Measurements from ENCODE around the gene NEURL1. TPM values are rescaled to one million over a fixed set of nuclear protein-coding genes. Genes with fewer than 3 reads are reported as not detected.

Gene NEURL1
- total and polyA plus RNA-seq, 12 donors = 0.18 to 12.5 (median 2.3) TPM; not detected in 3

DNA sequence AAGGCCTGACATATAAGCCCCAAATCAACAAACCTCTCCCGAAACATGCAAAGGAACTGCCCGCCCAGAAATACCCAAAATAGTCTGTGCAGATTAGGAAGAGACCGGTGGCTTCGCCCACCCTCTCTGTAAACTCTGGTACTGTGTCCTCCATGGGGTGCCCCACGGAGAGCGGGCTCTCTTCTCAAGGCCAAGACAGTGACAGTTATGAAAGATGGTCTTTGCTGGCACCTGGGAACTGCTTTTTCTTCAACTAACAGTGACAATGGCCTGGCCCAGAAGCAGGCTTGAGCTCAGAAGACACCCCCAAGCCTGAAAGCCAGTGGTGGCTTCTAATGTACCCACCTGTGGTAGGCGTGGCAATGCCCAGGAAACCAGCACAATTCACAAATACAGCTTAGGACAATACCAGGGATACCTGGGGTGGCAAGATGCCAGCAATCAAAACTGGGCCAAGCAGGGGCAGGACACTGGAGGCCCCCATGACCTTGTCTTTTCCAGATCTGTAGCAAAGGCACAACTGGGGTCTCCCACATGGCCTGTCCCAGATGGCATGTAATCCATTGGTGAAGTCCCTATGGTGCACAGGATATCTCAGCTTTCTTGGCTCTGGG is 107.6 kb downstream of the NEURL1 start:
- WGBS, 4 donors = 70 to 79% (median 74%) methylated on average over 6 to 7 of the region's 7 CpGs

DNA sequence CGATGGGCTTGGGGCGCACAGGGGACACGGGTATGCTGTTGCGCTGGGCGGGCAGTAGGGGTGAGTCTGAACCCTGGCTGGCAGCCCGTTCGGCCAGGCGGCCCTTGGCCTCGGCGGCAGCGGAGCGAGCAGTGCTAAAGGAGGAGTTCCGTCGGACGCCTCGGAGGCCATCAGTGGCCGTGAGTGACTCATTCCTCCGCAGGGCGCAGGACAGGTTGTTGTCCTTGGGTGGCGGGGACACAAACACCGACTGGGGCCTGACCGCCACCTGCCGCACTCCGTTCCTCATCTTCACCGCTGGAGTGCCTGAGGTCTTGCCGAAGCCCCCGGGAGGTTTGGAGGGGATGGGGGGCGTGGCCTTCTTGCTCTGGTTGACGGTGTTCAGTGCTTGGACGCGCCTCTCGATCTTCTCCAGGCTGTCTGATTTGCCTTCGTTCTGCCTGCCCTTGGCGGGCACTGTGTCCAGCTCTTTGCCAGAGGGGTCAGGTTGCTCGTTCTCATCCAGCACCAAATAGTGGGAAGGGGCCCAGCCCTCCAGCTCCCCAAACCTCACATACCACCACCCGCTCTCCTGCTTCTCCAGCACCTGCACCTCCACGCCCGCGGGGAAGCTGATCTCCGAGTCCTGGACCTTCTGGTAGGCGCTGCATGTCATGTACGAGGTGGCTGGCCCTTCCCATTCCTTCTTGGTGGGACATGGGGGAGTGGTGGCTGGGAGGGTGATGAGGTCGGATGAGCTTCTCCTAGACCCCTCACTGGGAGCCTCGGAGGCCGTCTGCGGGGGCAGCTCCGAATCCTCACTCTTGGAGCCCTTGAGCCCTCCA is 108.7 kb downstream of the NEURL1 start:
- Histone ChIP-seq H3K9me3 (replicated peaks in 1 of 3) (no peaks in the 10 kb centered on the region), H3K27ac (no peak overlapping the region), H3K27me3 (no peaks in the 10 kb centered on the region), H3K4me3 (no peak overlapping the region), H3K36me3 (replicated peaks in 1 of 2) (peaks cover 0 to 29% of the 10 kb centered on the region in 2 donors), H3K4me1 (replicated peaks in 1 of 2) (no peaks in the 10 kb centered on the region)
- no peak for TF ChIP-seq POLR2A (IDR thresholded peaks at IDR 0.05)
- TF ChIP-seq, protein P1, sequence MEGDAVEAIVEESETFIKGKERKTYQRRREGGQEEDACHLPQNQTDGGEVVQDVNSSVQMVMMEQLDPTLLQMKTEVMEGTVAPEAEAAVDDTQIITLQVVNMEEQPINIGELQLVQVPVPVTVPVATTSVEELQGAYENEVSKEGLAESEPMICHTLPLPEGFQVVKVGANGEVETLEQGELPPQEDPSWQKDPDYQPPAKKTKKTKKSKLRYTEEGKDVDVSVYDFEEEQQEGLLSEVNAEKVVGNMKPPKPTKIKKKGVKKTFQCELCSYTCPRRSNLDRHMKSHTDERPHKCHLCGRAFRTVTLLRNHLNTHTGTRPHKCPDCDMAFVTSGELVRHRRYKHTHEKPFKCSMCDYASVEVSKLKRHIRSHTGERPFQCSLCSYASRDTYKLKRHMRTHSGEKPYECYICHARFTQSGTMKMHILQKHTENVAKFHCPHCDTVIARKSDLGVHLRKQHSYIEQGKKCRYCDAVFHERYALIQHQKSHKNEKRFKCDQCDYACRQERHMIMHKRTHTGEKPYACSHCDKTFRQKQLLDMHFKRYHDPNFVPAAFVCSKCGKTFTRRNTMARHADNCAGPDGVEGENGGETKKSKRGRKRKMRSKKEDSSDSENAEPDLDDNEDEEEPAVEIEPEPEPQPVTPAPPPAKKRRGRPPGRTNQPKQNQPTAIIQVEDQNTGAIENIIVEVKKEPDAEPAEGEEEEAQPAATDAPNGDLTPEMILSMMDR (IDR thresholded peaks at IDR 0.05) = peak in 2 of 6 experiments; percentile 18 to 32
- peak; percentile 58 to 84 (median 77) for DNase-seq
- intact Hi-C loops (cut with DNase I) = no loop called here
- 70 to 79% (median 75%) methylated on average over 33 to 47 of the region's 47 CpGs for WGBS, 4 donors

More for the DNA sequence above, 107.6 kb downstream of the NEURL1 start:
- TF ChIP-seq, protein P1 (IDR thresholded peaks at IDR 0.05) = no peak
- TF ChIP-seq POLR2A (IDR thresholded peaks at IDR 0.05) = no peak
- intact Hi-C loops (cut with DNase I) = no loop called here
- Histone ChIP-seq H3K4me3 (no peak overlapping the region), H3K36me3 (replicated peaks in 1 of 2) (peaks cover 0 to 29% of the 10 kb centered on the region in 2 donors), H3K27me3 (no peaks in the 10 kb centered on the region), H3K4me1 (replicated peaks in 1 of 2) (no peaks in the 10 kb centered on the region), H3K27ac (no peak overlapping the region), H3K9me3 (replicated peaks in 1 of 3) (no peaks in the 10 kb centered on the region)
- no peak for DNase-seq

GRCh38 chr10:103602852-103603155 is 109.3 kb downstream of the NEURL1 start:
- no peak overlapping the region for H3K27ac ChIP-seq
- H3K36me3 ChIP-seq (replicated peaks in 1 of 2) = peaks cover 0 to 29% of the 10 kb centered on the region in 2 donors
- no peaks in the 10 kb centered on the region for H3K27me3 ChIP-seq
- no peak overlapping the region for H3K4me3 ChIP-seq
- intact Hi-C loops (cut with DNase I) = no loop called here
- no peaks in the 10 kb centered on the region for H3K9me3 ChIP-seq (replicated peaks in 1 of 3)
- TF ChIP-seq, protein P1 (IDR thresholded peaks at IDR 0.05) = no peak
- no peak for TF ChIP-seq POLR2A (IDR thresholded peaks at IDR 0.05)
- DNase-seq = no peak
- WGBS, 4 donors = 91 to 94% (median 92%) methylated on average over 12 to 16 of the region's 16 CpGs
- H3K4me1 ChIP-seq (replicated peaks in 1 of 2) = no peaks in the 10 kb centered on the region

- H3K4me1 ChIP-seq (replicated peaks in 1 of 2) = no peaks in the 10 kb centered on the region
Observed at GRCh38 chr10:103603382-103603781, 109.9 kb downstream of the NEURL1 start.

More at GRCh38 chr10:103603382-103603781, 109.9 kb downstream of the NEURL1 start:
- Histone ChIP-seq H3K27ac (no peak overlapping the region), H3K27me3 (no peaks in the 10 kb centered on the region), H3K4me3 (no peak overlapping the region), H3K9me3 (replicated peaks in 1 of 3) (no peaks in the 10 kb centered on the region), H3K36me3 (replicated peaks in 1 of 2) (peaks cover 0 to 29% of the 10 kb centered on the region in 2 donors)
- WGBS, 4 donors = 94 to 100% (median 98%) methylated on average over 7 to 23 of the region's 23 CpGs
- no peak for DNase-seq
- intact Hi-C loops (cut with DNase I) = no loop called here
- no peak for TF ChIP-seq POLR2A (IDR thresholded peaks at IDR 0.05)
- TF ChIP-seq, protein P1 (IDR thresholded peaks at IDR 0.05) = no peak
